ENCODE results near the gene SHE.

Gene SHE

DNA sequence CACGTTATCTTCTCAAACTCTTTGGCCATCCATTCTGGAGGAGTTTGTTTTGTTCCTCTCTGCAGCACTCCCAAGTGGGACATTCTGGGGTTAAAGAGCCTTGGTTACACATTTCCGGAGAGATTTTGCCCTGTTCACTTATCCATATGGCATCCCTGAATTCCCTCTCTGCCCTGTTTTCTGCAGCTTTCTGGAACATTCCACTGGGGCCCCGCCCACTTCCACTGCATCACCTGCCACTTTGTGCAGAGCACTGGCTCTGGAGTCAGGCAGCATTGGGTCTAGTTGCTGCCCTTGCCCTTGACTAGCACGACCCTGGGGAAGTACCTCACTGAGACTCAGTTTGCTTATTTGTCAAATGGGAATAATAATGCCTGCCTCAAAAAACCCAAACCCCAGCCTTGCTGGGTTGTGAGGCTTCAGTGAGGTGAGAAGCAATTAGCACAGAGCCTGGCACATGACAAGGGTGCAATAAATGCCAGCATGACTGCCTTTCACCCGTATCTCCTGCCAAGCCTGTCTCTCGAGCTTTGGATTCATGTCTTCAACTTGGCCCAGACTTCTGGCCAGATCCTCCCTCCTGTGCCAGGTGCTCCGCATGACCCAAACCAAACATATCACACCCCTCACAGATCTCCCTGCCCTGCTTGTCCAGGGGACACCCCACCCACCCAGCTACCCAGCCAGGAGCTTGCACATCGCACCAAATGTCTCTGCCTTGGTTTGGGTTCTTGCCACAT is 58.8 kb downstream of the SHE start:
- DNase-seq, result no peak

GRCh38 chr1:154442006-154442740 is 60.0 kb downstream of the SHE start:
- DNase-seq, result no peak

- DNase-seq, result no peak
Observed at GRCh38 chr1:154441241-154441888, 60.8 kb downstream of the SHE start.

- DNase-seq, result no peak
Observed at GRCh38 chr1:154440036-154440804, 62.0 kb downstream of the SHE start.

- no peak for DNase-seq
Observed at GRCh38 chr1:154436433-154436832, 65.8 kb downstream of the SHE start.

DNA sequence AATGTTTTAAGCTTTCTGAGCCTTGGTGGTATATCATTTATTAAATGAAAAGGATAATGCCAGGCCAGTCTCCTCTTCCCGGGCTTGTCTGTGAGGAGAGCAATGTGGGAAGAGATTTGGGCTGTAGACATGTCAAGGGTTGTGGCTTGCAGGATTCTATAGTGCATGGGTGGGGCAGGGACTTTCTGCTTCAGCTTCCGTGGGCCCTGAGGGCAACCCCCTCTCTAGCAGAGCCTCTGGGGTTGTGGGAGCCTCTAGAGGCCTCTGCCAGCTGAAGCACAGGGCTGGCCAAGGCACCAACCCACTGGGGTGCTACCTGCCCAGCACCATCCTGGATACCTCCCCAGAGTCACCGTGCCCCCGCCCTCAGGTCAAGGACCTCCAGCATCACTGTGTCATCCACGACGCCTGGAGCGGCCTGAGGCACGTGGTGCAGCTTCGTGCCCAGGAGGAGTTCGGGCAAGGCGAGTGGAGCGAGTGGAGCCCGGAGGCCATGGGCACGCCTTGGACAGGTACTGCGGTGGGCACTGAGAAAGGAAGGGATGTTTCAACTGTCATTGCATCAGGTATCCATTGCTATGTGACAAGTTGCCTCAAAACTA is 66.5 kb downstream of the SHE start:
- DNase-seq, result no peak

DNA sequence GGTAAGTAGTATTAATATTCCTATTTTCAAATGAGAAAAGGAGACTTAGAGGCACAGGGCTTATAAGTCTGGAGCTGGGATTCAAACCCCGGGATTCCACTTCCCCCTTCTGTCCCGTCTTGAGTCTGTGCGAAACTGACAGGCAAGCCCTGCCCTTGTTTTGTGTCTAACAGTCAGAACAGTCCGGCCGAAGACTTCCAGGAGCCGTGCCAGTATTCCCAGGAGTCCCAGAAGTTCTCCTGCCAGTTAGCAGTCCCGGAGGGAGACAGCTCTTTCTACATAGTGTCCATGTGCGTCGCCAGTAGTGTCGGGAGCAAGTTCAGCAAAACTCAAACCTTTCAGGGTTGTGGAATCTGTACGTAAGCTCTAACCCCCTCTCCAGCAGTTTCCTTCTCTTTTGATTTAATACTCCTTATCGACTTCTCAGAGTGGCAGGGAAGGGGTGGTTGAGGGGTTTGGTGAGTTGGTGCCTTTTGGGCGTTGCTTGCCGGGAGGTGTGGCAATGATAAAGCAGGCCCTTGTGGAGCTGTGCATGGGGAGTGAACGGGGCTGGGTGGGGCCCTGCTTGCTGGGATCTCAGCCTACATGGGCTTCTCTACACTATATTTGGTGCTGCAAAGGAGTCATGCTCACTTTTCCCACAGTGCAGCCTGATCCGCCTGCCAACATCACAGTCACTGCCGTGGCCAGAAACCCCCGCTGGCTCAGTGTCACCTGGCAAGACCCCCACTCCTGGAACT is 67.7 kb downstream of the SHE start:
- DNase-seq, result no peak

GRCh38 chr1:154433161-154433764 is 68.9 kb downstream of the SHE start:
- peak; percentile 36 for DNase-seq

DNA sequence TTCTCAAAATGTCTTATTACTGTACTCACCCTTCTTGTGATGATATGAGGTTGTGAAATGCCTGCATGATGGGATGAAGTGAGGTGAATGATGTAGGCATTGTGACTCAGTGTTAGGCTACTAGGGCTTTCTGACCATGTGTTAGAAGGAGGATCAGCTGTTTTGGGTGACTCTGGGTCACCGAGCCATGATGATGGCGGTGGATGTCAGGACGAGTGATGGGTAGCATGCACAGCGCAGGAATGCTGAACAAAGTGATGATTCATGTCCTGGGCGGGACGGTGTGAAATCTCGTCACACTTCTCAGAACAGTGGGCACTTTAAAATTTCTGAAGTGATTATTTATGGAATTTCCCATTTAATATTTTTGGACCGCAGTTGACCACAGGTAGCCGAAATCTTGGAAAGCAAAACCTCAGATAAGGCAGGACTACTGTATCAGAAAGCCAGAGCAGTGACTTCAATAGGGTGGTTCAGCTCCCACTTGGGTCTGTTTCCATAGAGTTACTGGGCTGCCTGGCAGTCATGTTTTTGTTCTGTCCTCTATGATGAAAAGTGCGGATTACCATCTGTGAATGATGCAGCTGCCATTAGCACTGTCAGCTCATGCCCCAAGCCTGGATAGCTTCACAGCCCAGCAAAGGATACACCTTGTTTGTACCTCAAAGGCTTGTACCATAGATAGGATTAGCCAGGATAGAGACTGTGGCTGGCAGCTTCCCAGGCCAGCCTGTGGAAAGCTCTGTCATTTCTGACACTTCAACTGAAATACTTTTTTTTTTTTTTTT is 70.4 kb downstream of the SHE start:
- peak; percentile 76 for DNase-seq

DNA sequence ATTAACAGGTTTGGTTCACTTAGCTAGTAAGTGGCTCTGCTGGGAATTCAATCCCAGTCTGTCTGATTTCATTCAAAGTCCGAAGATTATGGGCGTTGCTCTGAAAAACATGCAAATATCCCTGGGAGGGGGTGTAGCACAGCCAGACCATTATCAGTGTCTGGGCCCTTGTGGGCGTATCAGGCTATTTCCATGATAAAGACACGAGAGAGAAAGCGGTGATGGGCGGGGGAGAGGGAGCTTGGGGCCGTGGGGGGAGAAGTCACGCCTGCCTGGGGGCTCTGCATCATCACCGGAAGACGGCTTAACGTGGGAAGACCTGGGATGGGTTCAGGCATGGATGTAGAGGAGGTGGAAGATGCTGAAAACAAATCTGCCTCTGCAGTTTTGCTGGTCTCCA is 71.3 kb downstream of the SHE start:
- no peak for DNase-seq

DNA sequence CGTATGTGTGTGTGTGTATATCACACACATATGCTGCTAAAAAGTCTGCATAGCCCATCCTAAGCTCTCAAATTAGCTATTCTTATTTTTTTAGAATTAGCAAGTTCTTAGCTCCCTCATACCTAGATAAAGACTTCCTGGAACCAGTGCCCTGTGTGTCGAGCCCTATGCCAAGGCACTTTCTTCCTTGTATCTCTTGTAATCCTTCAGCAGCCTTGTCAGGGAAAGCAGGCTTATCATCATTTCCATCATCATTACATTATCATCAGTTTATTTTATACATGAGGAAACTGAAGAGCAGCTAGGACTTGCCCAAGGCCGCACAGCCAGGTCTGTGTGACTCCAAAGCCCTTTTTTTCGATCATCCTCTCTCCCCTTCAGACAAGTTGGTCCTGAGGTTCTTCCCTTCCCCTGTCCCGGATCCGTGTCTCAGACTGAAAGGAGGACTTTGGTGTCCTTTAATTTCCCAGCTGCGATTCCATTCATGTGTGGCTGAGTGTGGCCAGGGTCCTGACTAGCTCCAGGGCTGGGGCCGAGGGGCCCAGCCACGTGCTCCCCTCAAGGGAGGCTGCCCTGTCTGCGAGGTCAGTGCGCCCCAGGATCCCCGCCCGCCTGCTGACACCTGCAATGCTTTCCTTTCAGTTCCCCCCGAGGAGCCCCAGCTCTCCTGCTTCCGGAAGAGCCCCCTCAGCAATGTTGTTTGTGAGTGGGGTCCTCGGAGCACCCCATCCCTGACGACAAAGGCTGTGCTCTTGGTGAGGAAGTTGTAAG is 72.2 kb downstream of the SHE start:
- no peak for DNase-seq

All from activated CD4-positive, alpha-beta T cell treated with anti-CD3 and anti-CD28 coated beads, Interleukin-2, Interleukin-6, amounts not matched to agents 100 ng/mL and 50 ng/mL, durations not matched to agents 16 hours and 8 hours (primary cell).